Measurements from ENCODE around the gene ZNF341.

The ZNF341 gene

GRCh38 chr20:33822991-33823390, 91.2 kb downstream of the ZNF341 start:
- no peak overlapping the region for H3K4me3 ChIP-seq (ENCODE audit: low read length)
- no peak for TF ChIP-seq CTCF (conservative IDR thresholded peaks at IDR 0.05; ENCODE audit: low read depth, low read length)
- DNase-seq (ENCODE audit: low read depth), result no peak

GRCh38 chr20:33824852-33825251, 93.1 kb downstream of the ZNF341 start:
- no peak overlapping the region for H3K4me3 ChIP-seq (ENCODE audit: low read length)
- TF ChIP-seq CTCF (conservative IDR thresholded peaks at IDR 0.05; ENCODE audit: low read depth, low read length), result no peak
- DNase-seq (ENCODE audit: low read depth), result no peak

DNA sequence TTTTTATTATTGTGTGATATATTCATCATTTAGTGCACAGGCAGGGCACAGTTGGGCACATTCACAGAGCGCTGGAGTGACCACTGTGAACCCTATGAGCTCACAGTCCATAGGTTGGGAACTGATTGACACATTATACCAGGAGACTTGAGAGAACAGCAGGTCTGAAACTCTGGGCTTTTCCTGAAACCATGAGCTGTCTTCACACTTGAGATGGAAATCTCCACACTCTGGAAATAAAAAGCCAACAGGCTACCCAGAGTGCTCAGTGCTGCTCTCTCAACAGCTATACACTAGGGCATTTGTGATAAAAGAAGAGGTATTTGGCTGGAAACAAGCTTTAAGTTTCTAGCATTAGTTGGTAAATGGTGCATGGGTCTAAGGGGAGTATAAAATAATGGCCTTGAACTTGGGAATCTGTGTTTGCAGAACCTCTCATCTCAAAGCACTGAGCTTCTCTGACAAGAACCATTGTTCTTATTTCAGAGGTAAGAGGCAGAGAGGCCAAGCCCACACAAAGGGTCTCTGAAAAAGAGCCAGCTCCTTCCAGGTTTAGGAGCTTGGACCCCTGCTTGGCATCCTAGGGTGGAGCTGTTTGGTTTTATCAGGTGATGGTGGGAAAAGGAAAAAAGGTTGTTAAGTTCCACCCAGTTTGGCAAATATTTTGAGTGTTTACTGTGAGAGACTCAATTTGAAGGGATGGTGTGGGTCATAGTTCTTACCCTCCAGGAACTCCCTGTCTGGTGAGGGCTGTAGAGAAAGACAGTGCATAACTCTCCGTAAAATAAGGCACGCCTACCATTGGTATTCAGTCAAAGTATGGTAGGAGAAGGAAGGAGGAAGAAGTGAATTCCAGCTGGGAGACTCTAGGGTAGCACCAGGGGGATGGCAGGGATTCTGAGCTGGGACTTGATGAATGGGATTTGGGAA, 93.8 kb downstream of the ZNF341 start:
- no peak overlapping the region for H3K4me3 ChIP-seq (ENCODE audit: low read length)
- no peak for DNase-seq (ENCODE audit: low read depth)
- no peak for TF ChIP-seq CTCF (conservative IDR thresholded peaks at IDR 0.05; ENCODE audit: low read depth, low read length)

GRCh38 chr20:33826270-33826897, 94.6 kb downstream of the ZNF341 start:
- H3K4me3 ChIP-seq (ENCODE audit: low read length), result no peak overlapping the region
- no peak for TF ChIP-seq CTCF (conservative IDR thresholded peaks at IDR 0.05; ENCODE audit: low read depth, low read length)
- DNase-seq (ENCODE audit: low read depth), result no peak

GRCh38 chr20:33827109-33827508, 95.3 kb downstream of the ZNF341 start:
- DNase-seq (ENCODE audit: low read depth), result no peak
- TF ChIP-seq CTCF (conservative IDR thresholded peaks at IDR 0.05; ENCODE audit: low read depth, low read length), result no peak
- H3K4me3 ChIP-seq (ENCODE audit: low read length), result no peak overlapping the region

GRCh38 chr20:33827634-33828325, 96.0 kb downstream of the ZNF341 start:
- no peak overlapping the region for H3K4me3 ChIP-seq (ENCODE audit: low read length)
- TF ChIP-seq CTCF (conservative IDR thresholded peaks at IDR 0.05; ENCODE audit: low read depth, low read length), result no peak
- peak; percentile 20 for DNase-seq (ENCODE audit: low read depth)
